D721Med (cell line): Measurements from ENCODE around the gene ADCY9.
A peak's percentile ranks its signal among the peaks of the same experiment; 100 is the strongest.

Experiments used
- DNase-seq: peaks from one replicate; pipeline ENCODE4 v3.0.0; 2011; ENCODE audit warnings: low spot score; ENCODE audit not compliant: insufficient read length
- FAIRE-seq: peaks from 2 replicates; lab custom pipeline; 2011; peaks lifted over from hg19 to GRCh38; lab: Jason Lieb, UNC
- CTCF ChIP-seq: IDR thresholded peaks from 2 replicates; pipeline ENCODE4 v1.5.1; 2012; ENCODE audit warnings: mild to moderate bottlenecking, control low read depth; ENCODE audit not compliant: insufficient read depth; ENCODE audit errors: missing control alignments

ADCY9 gene

GRCh38 chr16:3997231-3997841, 118.9 kb downstream of the ADCY9 start:
- FAIRE-seq (no peak), DNase-seq (no peak)
- TF ChIP-seq CTCF: no peak

GRCh38 chr16:3995001-3995400, 121.2 kb downstream of the ADCY9 start:
- DNase-seq (no peak), FAIRE-seq (no peak)
- TF ChIP-seq CTCF: no peak

- FAIRE-seq (no peak), DNase-seq (no peak)
- TF ChIP-seq CTCF: no peak
Observed at GRCh38 chr16:3993052-3993785, 123.0 kb downstream of the ADCY9 start.

GRCh38 chr16:3992297-3993051, 123.8 kb downstream of the ADCY9 start:
- FAIRE-seq (no peak), DNase-seq (no peak)
- no peak for TF ChIP-seq CTCF

GRCh38 chr16:3988824-3989223, 127.4 kb downstream of the ADCY9 start:
- no peak for TF ChIP-seq CTCF
- DNase-seq: peak; percentile 80
- peak; percentile 95 for FAIRE-seq

GRCh38 chr16:3988011-3988410, 128.2 kb downstream of the ADCY9 start:
- FAIRE-seq: no peak

More at GRCh38 chr16:3988011-3988410, 128.2 kb downstream of the ADCY9 start:
- DNase-seq: no peak
- TF ChIP-seq CTCF: no peak
